GM12892 (cell line): ENCODE results near the gene AK5.

ENCODE experiments used
- POLR2A ChIP-seq: IDR thresholded peaks from 2 replicates; pipeline ENCODE4 v1.6.1; 2011; ENCODE audit warnings: low read depth, low read length, control low read depth
- POLR2AphosphoS5 ChIP-seq: IDR thresholded peaks from 2 replicates; pipeline ENCODE4 v1.6.1; 2011; ENCODE audit warnings: low read depth, low read length, control low read depth

- TF ChIP-seq POLR2AphosphoS5 (no peak), POLR2A (no peak)
Observed at GRCh38 chr1:77489910-77490309, 208.1 kb downstream of the AK5 start.
